WTC11 (cell line): ENCODE measurements around the gene SESTD1. TPM values are rescaled to one million over a fixed set of nuclear protein-coding genes. Genes with fewer than 3 reads are reported as not detected.

Experiments
- ATAC-seq: fragments of 200-7000 bp; cut with Tn5 transposase; 2 replicates; pipeline ENCODE4 v1.10.0; 2021; ENCODE audit warnings: mild to moderate bottlenecking, moderate library complexity
- CTCF ChIA-PET: fragments of 300-600 bp; sonication (Branson Sonifier 250); formaldehyde crosslinking; loops from one replicate; lab custom pipeline; 2021; ENCODE audit warnings: antibody characterized with exemption; lab: Charles Lee
- POLR2A ChIA-PET: fragments of 350-600 bp; sonication (Branson Sonifier 250); formaldehyde crosslinking; loops from one replicate; lab custom pipeline; 2021; ENCODE audit warnings: antibody characterized with exemption; lab: Charles Lee
- DNase-seq: peaks from one replicate; pipeline ENCODE4 v3.0.0; 2021; ENCODE audit warnings: low spot score
- H3K27ac Mint-ChIP-seq: 2 replicates; pipeline ENCODE4 v1.8.0; 2021; ENCODE audit warnings: mixed read lengths
- H3K27me3 Mint-ChIP-seq: 2 replicates; pipeline ENCODE4 v1.8.0; 2021; ENCODE audit warnings: low read depth, mild to moderate bottlenecking, moderate library complexity, mixed read lengths
- H3K36me3 Mint-ChIP-seq: 2 replicates; pipeline ENCODE4 v1.8.0; 2021; ENCODE audit warnings: mixed read lengths
- H3K4me1 Mint-ChIP-seq: 2 replicates; pipeline ENCODE4 v1.8.0; 2022; ENCODE audit warnings: mixed read lengths
- H3K4me3 Mint-ChIP-seq: 2 replicates; pipeline ENCODE4 v1.8.0; 2021; ENCODE audit warnings: mild to moderate bottlenecking, moderate library complexity, mixed read lengths
- H3K9me3 Mint-ChIP-seq: 2 replicates; pipeline ENCODE4 v1.8.0; 2021; ENCODE audit warnings: mixed read lengths
- ATF2 ChIP-seq: sonication (generic); formaldehyde crosslinking; IDR thresholded peaks from 2 replicates; pipeline ENCODE4 v1.8.1; 2022; ENCODE audit warnings: low read depth, missing genetic modification reagents, borderline replicate concordance
- CBFB ChIP-seq: sonication (generic); formaldehyde crosslinking; IDR thresholded peaks from 2 replicates; pipeline ENCODE4 v1.8.1; 2022; ENCODE audit warnings: mild to moderate bottlenecking, low read depth, missing genetic modification reagents
- ESRRA ChIP-seq: sonication (generic); formaldehyde crosslinking; IDR thresholded peaks from 2 replicates; pipeline ENCODE4 v1.8.1; 2022; ENCODE audit warnings: mild to moderate bottlenecking, missing genetic modification reagents, borderline replicate concordance
- ETV6 ChIP-seq: sonication (generic); formaldehyde crosslinking; IDR thresholded peaks from 2 replicates; pipeline ENCODE4 v1.8.1; 2022; ENCODE audit warnings: mild to moderate bottlenecking, missing genetic modification reagents
- FOXK1 ChIP-seq: sonication (generic); formaldehyde crosslinking; IDR thresholded peaks from 2 replicates; pipeline ENCODE4 v1.8.0; 2022; ENCODE audit warnings: mild to moderate bottlenecking, moderate library complexity, missing genetic modification reagents
- FOXP1 ChIP-seq: sonication (generic); formaldehyde crosslinking; IDR thresholded peaks from 2 replicates; pipeline ENCODE4 v1.8.0; 2022; ENCODE audit warnings: missing genetic modification reagents, mild to moderate bottlenecking, moderate library complexity, borderline replicate concordance
- FOXP4 ChIP-seq: sonication (generic); formaldehyde crosslinking; IDR thresholded peaks from 2 replicates; pipeline ENCODE4 v1.8.0; 2022; ENCODE audit warnings: mild to moderate bottlenecking, missing genetic modification reagents
- GABPB1 ChIP-seq: sonication (generic); formaldehyde crosslinking; IDR thresholded peaks from 2 replicates; pipeline ENCODE4 v1.8.1; 2023; ENCODE audit warnings: mild to moderate bottlenecking, missing genetic modification reagents
- GRHL2 ChIP-seq: fragments of 250-450 bp; sonication (Bioruptor Pico); IDR thresholded peaks from 2 replicates; pipeline ENCODE4 v1.8.0; 2022; ENCODE audit warnings: mild to moderate bottlenecking, moderate library complexity; ENCODE audit not compliant: insufficient replicate concordance, severe bottlenecking
- GTF2I ChIP-seq: fragments of 250-450 bp; sonication (Bioruptor Pico); conservative IDR thresholded peaks from 2 replicates; pipeline ENCODE4 v1.4.0; 2021; ENCODE audit warnings: mild to moderate bottlenecking
- HMGXB4 ChIP-seq: sonication (generic); formaldehyde crosslinking; IDR thresholded peaks from 2 replicates; pipeline ENCODE4 v1.8.1; 2023; ENCODE audit warnings: mild to moderate bottlenecking, moderate library complexity, missing genetic modification reagents
- IRF2 ChIP-seq: sonication (generic); formaldehyde crosslinking; IDR thresholded peaks from 2 replicates; pipeline ENCODE4 v1.8.0; 2022; ENCODE audit warnings: low read depth, missing genetic modification reagents, borderline replicate concordance
- JAZF1 ChIP-seq: fragments of 250-450 bp; sonication (Bioruptor Pico); IDR thresholded peaks from 2 replicates; pipeline ENCODE4 v1.9.0; 2021; ENCODE audit warnings: moderate library complexity, mild to moderate bottlenecking, inconsistent platforms
- NFE2L1 ChIP-seq: sonication (generic); formaldehyde crosslinking; IDR thresholded peaks from 2 replicates; pipeline ENCODE4 v1.8.1; 2023; ENCODE audit warnings: missing genetic modification reagents
- NR2C2 ChIP-seq: sonication (generic); formaldehyde crosslinking; IDR thresholded peaks from 2 replicates; pipeline ENCODE4 v1.8.0; 2022; ENCODE audit warnings: mild to moderate bottlenecking, missing genetic modification reagents
- SMAD4 ChIP-seq: sonication (generic); formaldehyde crosslinking; IDR thresholded peaks from 2 replicates; pipeline ENCODE4 v1.8.0; 2022; ENCODE audit warnings: mild to moderate bottlenecking, missing genetic modification reagents
- SP1 ChIP-seq: sonication (generic); formaldehyde crosslinking; conservative IDR thresholded peaks from 2 replicates; pipeline ENCODE4 v1.8.1; 2022; ENCODE audit warnings: missing genetic modification reagents
- TCF7 ChIP-seq: sonication (generic); formaldehyde crosslinking; IDR thresholded peaks from 2 replicates; pipeline ENCODE4 v1.8.0; 2022; ENCODE audit warnings: mild to moderate bottlenecking, low read depth, missing genetic modification reagents, moderate library complexity
- TEAD4 ChIP-seq: sonication (generic); formaldehyde crosslinking; IDR thresholded peaks from 2 replicates; pipeline ENCODE4 v1.8.0; 2022; ENCODE audit warnings: mild to moderate bottlenecking, missing genetic modification reagents
- TP53 ChIP-seq: sonication (generic); formaldehyde crosslinking; IDR thresholded peaks from 2 replicates; pipeline ENCODE4 v1.8.1; 2023; ENCODE audit warnings: mild to moderate bottlenecking, missing genetic modification reagents
- ZBTB21 ChIP-seq: sonication (generic); formaldehyde crosslinking; IDR thresholded peaks from 2 replicates; pipeline ENCODE4 v1.8.1; 2023; ENCODE audit warnings: mild to moderate bottlenecking, missing genetic modification reagents, borderline replicate concordance
- ZNF121 ChIP-seq: sonication (generic); formaldehyde crosslinking; IDR thresholded peaks from 2 replicates; pipeline ENCODE4 v1.8.0; 2023; ENCODE audit warnings: missing genetic modification reagents
- ZNF138 ChIP-seq: sonication (generic); formaldehyde crosslinking; conservative IDR thresholded peaks from 2 replicates; pipeline ENCODE4 v1.8.1; 2022; ENCODE audit warnings: mild to moderate bottlenecking, moderate library complexity, missing genetic modification reagents
- ZNF317 ChIP-seq: sonication (generic); formaldehyde crosslinking; IDR thresholded peaks from 2 replicates; pipeline ENCODE4 v1.8.1; 2023; ENCODE audit warnings: low read depth, mild to moderate bottlenecking, moderate library complexity, missing genetic modification reagents, borderline replicate concordance
- ZNF532 ChIP-seq: fragments of 250-450 bp; sonication (Bioruptor Pico); IDR thresholded peaks from 2 replicates; pipeline ENCODE4 v1.9.0; 2021; ENCODE audit warnings: mild to moderate bottlenecking, borderline replicate concordance
- ZSCAN18 ChIP-seq: fragments of 250-450 bp; sonication (Bioruptor Pico); IDR thresholded peaks from 2 replicates; pipeline ENCODE4 v2.1.2; 2022; ENCODE audit warnings: mild to moderate bottlenecking, moderate library complexity
- total RNA-seq: library from RNA; stranded (reverse); gene quantifications from 3 replicates; pipeline ENCODE4 v1.2.3, GENCODE V29; 2021

The SESTD1 gene
- total RNA-seq, 1 experiment from 2014 or later = 59.9 TPM

- TF ChIP-seq FOXP4 (CRISPR knock-in tag) (no peak), NR2C2 (CRISPR knock-in tag) (no peak), ESRRA (no peak), CBFB (CRISPR knock-in tag) (no peak), HMGXB4 (CRISPR knock-in tag) (no peak), JAZF1 (CRISPR knock-in tag) (no peak), TCF7 (CRISPR knock-in tag) (no peak), SP1 (CRISPR knock-in tag) (no peak), ZBTB21 (no peak), NFE2L1 (CRISPR knock-in tag) (no peak), ZNF138 (no peak), TP53 (CRISPR knock-in tag) (no peak)
- TF ChIP-seq, all 79 proteins: peak for 0
Observed at GRCh38 chr2:179234658-179235240, 29.9 kb downstream of the SESTD1 start (continued).

DNA sequence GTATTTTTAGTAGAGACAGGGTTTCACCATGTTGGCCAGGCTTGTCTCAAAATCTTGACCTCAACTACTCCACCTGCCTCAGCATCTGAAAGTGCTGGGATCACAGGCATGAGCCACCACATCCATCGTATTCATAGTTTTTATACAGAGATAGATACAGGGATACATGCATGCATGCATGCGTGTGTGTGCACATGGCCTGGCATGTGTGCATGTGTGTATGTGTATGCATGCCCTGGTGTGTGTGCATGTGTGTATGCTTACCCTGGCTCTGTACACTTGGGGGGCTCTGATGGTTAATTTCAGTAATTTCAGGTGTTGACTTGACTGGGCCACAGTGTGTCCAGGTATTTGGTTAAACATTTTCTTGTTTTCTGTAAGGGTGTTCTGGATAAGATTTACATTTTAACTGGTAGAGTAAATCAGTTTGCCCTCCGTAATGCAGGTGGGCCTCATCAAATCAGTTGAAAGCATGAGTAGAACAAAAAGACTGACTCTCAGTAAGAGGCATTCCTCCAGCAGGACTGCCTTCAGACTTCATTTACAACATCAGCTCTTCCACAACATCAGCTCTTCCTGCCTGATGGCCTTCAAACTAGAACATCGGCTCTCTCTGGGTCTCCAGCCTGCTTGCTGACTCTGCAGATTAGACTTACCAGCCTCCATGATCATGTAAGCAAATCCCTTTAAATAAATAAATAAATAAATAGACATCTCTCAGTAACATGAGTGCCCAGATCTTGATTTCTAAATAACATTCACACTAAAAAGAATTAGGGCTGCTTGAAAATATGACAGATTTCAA is 30.8 kb downstream of the SESTD1 start:
- POLR2A ChIA-PET = no interaction called here
- no peaks in the 10 kb centered on the region for H3K9me3 Mint-ChIP-seq
- CTCF ChIA-PET = no interaction called here
- no peak for TF ChIP-seq ETV6
- TF ChIP-seq GABPB1 = no peak
- no peak for TF ChIP-seq GRHL2 (CRISPR knock-in tag)
- TF ChIP-seq TEAD4 (CRISPR knock-in tag) = no peak
- TF ChIP-seq ZNF121 (CRISPR knock-in tag) = no peak
- TF ChIP-seq FOXK1 = no peak
- no peak for TF ChIP-seq ZNF532
- TF ChIP-seq FOXP1 (CRISPR knock-in tag) = no peak
- TF ChIP-seq SMAD4 = no peak
- TF ChIP-seq IRF2 (CRISPR knock-in tag) = no peak
- TF ChIP-seq ATF2 = no peak
- TF ChIP-seq ZSCAN18 (CRISPR knock-in tag) = no peak
- TF ChIP-seq GTF2I (CRISPR knock-in tag) = no peak
- TF ChIP-seq ZNF317 (CRISPR knock-in tag) = no peak

More for the DNA sequence above, 30.8 kb downstream of the SESTD1 start:
- no peaks in the 10 kb centered on the region for H3K27me3 Mint-ChIP-seq
- no peak overlapping the region for H3K27ac Mint-ChIP-seq
- DNase-seq (no peak), ATAC-seq (no peak)
- H3K4me3 Mint-ChIP-seq = no peak overlapping the region
- peaks cover 19% of the 10 kb centered on the region for H3K4me1 Mint-ChIP-seq
- H3K36me3 Mint-ChIP-seq = no peaks in the 10 kb centered on the region
